Mesothelial cell of epicardium (in vitro differentiated cells): ENCODE data around the gene TLCD1. TPM values are rescaled to one million over a fixed set of nuclear protein-coding genes. Genes with fewer than 3 reads are reported as not detected.

Source experiments
- DNase-seq, 2 experiments: peaks; one replicate each; pipeline ENCODE4 v3.0.0; 2021; ENCODE audit warnings: low spot score in 2 of 2; ENCODE audit not compliant: unreplicated experiment in 2 of 2
- H3K27ac Mint-ChIP-seq: 2 replicates; pipeline ENCODE4 v1.8.0; 2021; ENCODE audit warnings: mixed read lengths
- H3K27me3 Mint-ChIP-seq: 2 replicates; pipeline ENCODE4 v1.8.0; 2021; ENCODE audit warnings: low read depth, mixed read lengths
- H3K36me3 Mint-ChIP-seq: 2 replicates; pipeline ENCODE4 v1.8.0; 2021; ENCODE audit warnings: mixed read lengths
- H3K4me1 Mint-ChIP-seq: 2 replicates; pipeline ENCODE4 v1.8.0; 2021; ENCODE audit warnings: mixed read lengths
- H3K4me3 Mint-ChIP-seq: 2 replicates; pipeline ENCODE4 v1.8.0; 2021; ENCODE audit warnings: mild to moderate bottlenecking, moderate library complexity, mixed read lengths
- H3K9me3 Mint-ChIP-seq: 2 replicates; pipeline ENCODE4 v1.8.0; 2021; ENCODE audit warnings: mixed read lengths
- total RNA-seq: library from RNA; stranded (reverse); gene quantifications from 3 replicates; pipeline ENCODE4 v1.2.1, GENCODE V29; 2021
- TF ChIP-seq, protein P1 (sequence below): fragments of 200-600 bp; sonication (generic); IDR thresholded peaks from one replicate; pipeline ENCODE4 v1.5.0; 2021; ENCODE audit warnings: antibody characterized with exemption; ENCODE audit not compliant: unreplicated experiment

TLCD1 gene
- total RNA-seq, 1 donor from 2014 or later, result 2.3 TPM

DNA sequence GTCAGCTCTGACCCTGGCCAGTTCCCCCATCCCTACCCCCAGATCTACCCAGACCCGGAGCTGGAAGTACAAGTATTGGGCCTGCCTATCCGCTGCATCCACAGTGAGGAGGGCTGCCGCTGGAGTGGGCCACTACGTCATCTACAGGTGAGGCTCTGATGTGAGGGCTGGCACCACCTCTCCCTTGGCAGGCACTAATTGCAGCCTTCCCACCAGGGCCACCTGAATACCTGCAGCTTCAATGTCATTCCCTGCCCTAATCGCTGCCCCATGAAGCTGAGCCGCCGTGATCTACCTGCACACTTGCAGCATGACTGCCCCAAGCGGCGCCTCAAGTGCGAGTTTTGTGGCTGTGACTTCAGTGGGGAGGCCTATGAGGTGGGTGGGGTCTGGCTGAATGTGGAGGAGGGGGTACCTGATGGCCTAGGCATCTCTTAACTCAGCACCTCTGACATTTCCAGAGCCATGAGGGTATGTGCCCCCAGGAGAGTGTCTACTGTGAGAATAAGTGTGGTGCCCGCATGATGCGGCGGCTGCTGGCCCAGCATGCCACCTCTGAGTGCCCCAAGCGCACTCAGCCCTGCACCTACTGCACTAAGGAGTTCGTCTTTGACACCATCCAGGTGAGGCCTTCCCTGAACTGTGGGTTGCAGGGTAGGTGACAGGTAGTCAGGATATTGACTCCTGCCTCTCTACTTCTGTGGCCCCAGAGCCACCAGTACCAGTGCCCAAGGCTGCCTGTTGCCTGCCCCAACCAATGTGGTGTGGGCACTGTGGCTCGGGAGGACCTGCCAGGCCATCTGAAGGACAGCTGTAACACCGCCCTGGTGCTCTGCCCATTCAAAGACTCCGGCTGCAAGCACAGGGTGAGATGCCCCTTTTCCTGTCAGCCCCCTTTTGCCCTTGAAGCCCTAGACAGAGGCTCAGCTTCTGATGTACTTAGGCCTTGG is 22.0 kb upstream of the TLCD1 start:
- peak overlapping the region; percentile 20 for H3K4me3 Mint-ChIP-seq
- peak overlapping the region; percentile 98 for H3K27ac Mint-ChIP-seq
- H3K4me1 Mint-ChIP-seq, result peaks cover 30% of the 10 kb centered on the region
- no peak for DNase-seq
- H3K9me3 Mint-ChIP-seq, result no peaks in the 10 kb centered on the region
- TF ChIP-seq, protein P1, sequence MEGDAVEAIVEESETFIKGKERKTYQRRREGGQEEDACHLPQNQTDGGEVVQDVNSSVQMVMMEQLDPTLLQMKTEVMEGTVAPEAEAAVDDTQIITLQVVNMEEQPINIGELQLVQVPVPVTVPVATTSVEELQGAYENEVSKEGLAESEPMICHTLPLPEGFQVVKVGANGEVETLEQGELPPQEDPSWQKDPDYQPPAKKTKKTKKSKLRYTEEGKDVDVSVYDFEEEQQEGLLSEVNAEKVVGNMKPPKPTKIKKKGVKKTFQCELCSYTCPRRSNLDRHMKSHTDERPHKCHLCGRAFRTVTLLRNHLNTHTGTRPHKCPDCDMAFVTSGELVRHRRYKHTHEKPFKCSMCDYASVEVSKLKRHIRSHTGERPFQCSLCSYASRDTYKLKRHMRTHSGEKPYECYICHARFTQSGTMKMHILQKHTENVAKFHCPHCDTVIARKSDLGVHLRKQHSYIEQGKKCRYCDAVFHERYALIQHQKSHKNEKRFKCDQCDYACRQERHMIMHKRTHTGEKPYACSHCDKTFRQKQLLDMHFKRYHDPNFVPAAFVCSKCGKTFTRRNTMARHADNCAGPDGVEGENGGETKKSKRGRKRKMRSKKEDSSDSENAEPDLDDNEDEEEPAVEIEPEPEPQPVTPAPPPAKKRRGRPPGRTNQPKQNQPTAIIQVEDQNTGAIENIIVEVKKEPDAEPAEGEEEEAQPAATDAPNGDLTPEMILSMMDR, result no peak
- no peaks in the 10 kb centered on the region for H3K27me3 Mint-ChIP-seq
- H3K36me3 Mint-ChIP-seq, result peaks cover 7% of the 10 kb centered on the region

DNA sequence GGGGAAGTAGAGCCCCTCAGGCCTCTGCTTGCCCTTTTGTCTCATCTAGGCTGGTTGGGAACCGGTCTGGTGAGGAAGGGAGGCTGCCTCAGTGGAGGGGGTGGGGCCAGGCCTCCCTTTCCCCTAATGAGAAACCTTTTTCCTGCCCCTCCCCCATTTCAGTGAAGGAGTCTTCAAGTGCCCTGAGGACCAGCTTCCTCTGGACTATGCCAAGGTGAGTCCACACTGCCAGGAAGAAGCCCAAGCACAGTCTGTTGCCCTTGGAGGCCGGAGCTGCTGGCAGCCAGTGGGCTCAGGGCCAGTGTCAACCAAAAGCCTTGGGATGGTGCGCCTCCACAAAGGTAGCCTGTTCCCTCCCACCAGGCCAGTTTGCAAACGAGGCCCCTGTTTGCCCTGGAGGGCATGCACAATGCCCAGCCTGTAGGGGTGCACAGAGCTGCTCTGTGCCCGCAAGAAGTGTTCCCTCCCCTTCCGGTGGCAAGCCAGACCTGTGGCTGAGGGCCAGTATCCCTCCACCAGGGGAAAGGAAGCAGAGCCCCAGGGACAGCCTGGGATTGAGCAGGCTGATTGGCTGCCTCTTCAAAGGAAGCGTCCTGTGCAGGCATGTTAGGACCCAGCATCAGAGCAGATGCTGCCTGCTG is 21.1 kb upstream of the TLCD1 start:
- no peaks in the 10 kb centered on the region for H3K27me3 Mint-ChIP-seq
- no peak for DNase-seq
- H3K4me1 Mint-ChIP-seq, result peaks cover 32% of the 10 kb centered on the region
- H3K27ac Mint-ChIP-seq, result peak overlapping the region; percentile 98
- TF ChIP-seq, protein P1, result no peak
- H3K9me3 Mint-ChIP-seq, result no peaks in the 10 kb centered on the region
- peak overlapping the region; percentile 89 for H3K4me3 Mint-ChIP-seq
- H3K36me3 Mint-ChIP-seq, result peaks cover 3% of the 10 kb centered on the region

DNA sequence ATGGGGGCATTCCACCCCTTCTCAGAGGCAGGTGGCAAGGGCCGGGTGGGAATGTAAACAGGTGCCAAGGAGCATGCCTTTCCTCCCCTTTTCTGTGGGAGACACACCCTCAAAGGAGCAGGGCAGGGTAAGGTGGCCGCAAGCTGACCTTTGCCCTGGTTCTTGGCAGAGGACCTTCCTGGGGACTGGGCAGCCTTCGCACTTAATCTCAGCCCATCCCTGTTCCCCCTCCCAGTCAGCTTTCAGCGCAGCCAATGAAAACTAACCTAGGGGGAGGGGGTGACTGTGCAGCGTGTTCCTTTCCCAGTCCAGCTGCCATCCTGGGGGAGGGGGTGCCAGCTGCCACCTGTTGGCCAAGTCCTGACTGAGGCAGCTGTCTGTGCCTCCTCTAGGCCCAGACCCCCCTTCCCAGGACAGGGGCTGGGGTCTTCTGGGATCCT is 20.6 kb upstream of the TLCD1 start:
- Mint-ChIP-seq H3K27ac (peak overlapping the region; percentile 98), H3K27me3 (no peaks in the 10 kb centered on the region), H3K36me3 (peaks cover 3% of the 10 kb centered on the region), H3K4me1 (peaks cover 32% of the 10 kb centered on the region), H3K4me3 (peak overlapping the region; percentile 89), H3K9me3 (no peaks in the 10 kb centered on the region)
- TF ChIP-seq, protein P1, result no peak
- no peak for DNase-seq

DNA sequence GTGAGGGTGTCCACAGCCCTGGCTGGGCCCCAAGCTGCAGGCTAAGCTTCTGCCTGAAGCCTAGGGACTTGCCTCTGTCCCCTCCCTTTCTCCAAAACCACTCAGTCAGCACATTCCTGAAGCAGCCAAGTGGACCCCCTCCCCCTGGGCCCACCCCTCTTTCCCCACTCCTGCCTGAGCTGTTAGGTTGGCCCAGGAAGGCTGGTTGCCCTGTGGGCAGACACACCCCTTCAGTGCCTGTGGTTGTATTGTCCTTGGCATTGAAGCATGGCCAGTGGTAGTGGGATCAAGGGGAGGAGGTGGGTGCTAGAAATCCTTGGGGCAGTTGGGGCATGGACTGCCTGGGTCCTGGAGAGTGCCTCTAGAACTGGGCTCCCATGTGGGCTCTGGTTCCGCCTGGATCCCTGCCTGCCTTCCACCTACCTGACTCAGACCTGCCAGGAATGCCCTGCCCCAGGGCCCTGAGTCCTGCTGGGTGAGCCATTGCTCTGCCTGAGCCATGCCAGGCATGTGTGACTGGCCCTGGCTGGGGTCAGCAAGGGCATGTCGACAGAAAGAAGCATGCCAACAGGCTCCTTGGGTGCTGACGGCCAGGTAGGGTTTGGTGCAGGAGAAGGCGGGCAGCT is 19.9 kb upstream of the TLCD1 start:
- H3K27me3 Mint-ChIP-seq, result no peaks in the 10 kb centered on the region
- peak overlapping the region; percentile 89 for H3K4me3 Mint-ChIP-seq
- peak overlapping the region; percentile 98 for H3K27ac Mint-ChIP-seq
- TF ChIP-seq, protein P1, result no peak
- H3K9me3 Mint-ChIP-seq, result no peaks in the 10 kb centered on the region
- H3K36me3 Mint-ChIP-seq, result peaks cover 3% of the 10 kb centered on the region
- peak in 1 of 2 experiments; percentile 56 for DNase-seq
- peaks cover 32% of the 10 kb centered on the region for H3K4me1 Mint-ChIP-seq

DNA sequence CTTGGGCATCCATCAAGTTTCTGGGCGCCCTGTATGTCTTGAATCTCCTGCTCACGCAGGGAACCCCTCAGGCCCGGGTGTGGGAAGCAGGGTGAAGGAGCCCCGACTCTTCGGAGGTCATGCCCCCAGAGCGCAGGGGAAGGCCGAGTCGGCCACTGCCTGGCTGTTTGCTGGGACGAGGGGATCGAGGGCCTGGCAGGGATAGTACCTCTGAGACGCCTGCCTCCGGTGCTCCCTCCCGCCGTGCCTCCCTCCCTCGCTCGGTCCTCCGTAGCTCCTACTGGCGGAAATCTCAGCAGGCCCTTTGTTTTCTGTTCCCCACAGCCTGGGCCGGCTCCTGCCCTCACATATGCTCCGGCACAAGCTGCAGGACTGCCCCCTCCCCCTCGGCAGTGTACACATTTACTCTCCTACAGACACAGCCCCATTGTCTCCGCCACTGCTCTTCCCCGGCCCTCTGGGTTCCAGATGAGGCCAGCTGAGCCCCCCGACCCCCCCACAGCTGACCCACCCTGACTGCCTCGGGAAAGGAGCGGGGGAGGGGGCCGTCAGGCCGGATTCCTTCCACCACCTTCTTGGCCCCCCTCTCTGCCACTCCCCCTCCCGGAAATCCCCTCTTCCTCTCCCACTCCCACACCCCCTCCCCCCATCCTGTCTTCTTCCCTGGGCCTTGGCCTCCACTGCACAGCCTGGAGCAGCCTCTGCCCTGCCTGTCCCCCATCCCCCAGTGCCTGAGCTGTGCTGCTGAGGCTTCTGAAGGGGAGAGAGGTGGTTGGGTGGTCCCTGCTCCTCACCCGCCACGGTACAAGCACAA is 19.1 kb upstream of the TLCD1 start:
- TF ChIP-seq, protein P1, result no peak
- Mint-ChIP-seq H3K9me3 (no peaks in the 10 kb centered on the region), H3K27me3 (no peaks in the 10 kb centered on the region), H3K4me3 (peak overlapping the region; percentile 89), H3K36me3 (peaks cover 3% of the 10 kb centered on the region), H3K27ac (peak overlapping the region; percentile 98), H3K4me1 (peaks cover 30% of the 10 kb centered on the region)
- peak; percentile 62 to 70 for DNase-seq
